ENCODE data around the gene HEY2.

Gene HEY2

GRCh38 chr6:125791151-125791819 is 41.9 kb downstream of the HEY2 start:
- peak overlapping the region; percentile 90 for H3K4me3 ChIP-seq (ENCODE audit: low read length)
- H3K36me3 ChIP-seq (ENCODE audit: control insufficient read depth, insufficient read depth, low read length, severe bottlenecking) = no peaks in the 10 kb centered on the region
- DNase-seq (ENCODE audit: low read depth) = peak; percentile 76
- H3K4me1 ChIP-seq (ENCODE audit: control insufficient read depth, insufficient read depth, low read length) = peaks cover 69% of the 10 kb centered on the region
- H3K27me3 ChIP-seq (replicated peaks; ENCODE audit: control insufficient read depth, insufficient read depth, low read length) = no peaks in the 10 kb centered on the region
- H3K9ac ChIP-seq (ENCODE audit: low read length) = peak overlapping the region; percentile 97
- no peaks in the 10 kb centered on the region for H3K9me3 ChIP-seq (ENCODE audit: control insufficient read depth, low read length)

DNA sequence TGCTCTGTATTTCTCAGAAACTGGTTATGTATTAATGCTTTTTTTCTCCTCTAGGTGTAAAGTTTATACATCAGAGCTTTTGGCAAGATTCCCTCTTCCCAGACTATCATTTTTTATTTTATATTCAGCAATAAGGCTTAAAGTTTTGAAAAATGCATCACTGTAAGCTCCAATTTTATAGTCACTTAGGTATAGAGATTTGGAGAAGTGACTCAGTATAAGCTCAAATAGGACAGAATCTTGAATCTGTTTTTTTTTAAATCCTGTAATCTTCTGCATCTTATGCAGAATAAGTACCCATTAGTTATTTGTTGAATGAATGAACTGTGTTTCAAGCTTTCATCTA is 42.4 kb downstream of the HEY2 start:
- Histone ChIP-seq H3K36me3 (ENCODE audit: control insufficient read depth, insufficient read depth, low read length, severe bottlenecking) (peaks cover under 1% of the 10 kb centered on the region), H3K4me3 (ENCODE audit: low read length) (peak overlapping the region; percentile 90), H3K4me1 (ENCODE audit: control insufficient read depth, insufficient read depth, low read length) (peaks cover 69% of the 10 kb centered on the region), H3K27me3 (replicated peaks; ENCODE audit: control insufficient read depth, insufficient read depth, low read length) (no peaks in the 10 kb centered on the region), H3K9ac (ENCODE audit: low read length) (peak overlapping the region; percentile 97), H3K9me3 (ENCODE audit: control insufficient read depth, low read length) (no peaks in the 10 kb centered on the region)
- no peak for DNase-seq (ENCODE audit: low read depth)

- no peak for DNase-seq (ENCODE audit: low read depth)
- Histone ChIP-seq H3K4me1 (ENCODE audit: control insufficient read depth, insufficient read depth, low read length) (peaks cover 72% of the 10 kb centered on the region), H3K27me3 (replicated peaks; ENCODE audit: control insufficient read depth, insufficient read depth, low read length) (no peaks in the 10 kb centered on the region), H3K9me3 (ENCODE audit: control insufficient read depth, low read length) (no peaks in the 10 kb centered on the region), H3K36me3 (ENCODE audit: control insufficient read depth, insufficient read depth, low read length, severe bottlenecking) (peaks cover 5% of the 10 kb centered on the region), H3K4me3 (ENCODE audit: low read length) (peak overlapping the region; percentile 90), H3K9ac (ENCODE audit: low read length) (peak overlapping the region; percentile 97)
These were observed 42.7 kb downstream of the HEY2 start for GRCh38 chr6:125792172-125792571.

DNA sequence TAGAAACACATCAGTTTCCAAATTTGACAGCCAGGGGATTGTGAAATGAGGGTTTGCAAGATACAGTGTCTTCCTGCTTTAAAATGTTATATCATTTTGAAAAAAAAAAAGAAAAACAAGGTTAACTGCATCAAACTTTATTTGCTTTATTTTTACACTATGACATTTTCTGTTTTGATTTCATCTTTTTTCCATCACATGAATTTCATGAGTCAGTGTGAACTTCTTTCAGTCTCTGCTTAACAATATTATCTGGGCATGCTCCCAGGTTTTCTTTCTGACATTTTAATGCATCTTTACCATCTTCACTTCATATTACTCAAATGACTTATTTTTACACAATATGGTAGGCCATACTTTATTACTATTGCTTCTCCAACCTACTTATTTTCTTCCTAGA is 43.2 kb downstream of the HEY2 start:
- Histone ChIP-seq H3K4me3 (ENCODE audit: low read length) (peak overlapping the region; percentile 90), H3K4me1 (ENCODE audit: control insufficient read depth, insufficient read depth, low read length) (peaks cover 72% of the 10 kb centered on the region), H3K27me3 (replicated peaks; ENCODE audit: control insufficient read depth, insufficient read depth, low read length) (no peaks in the 10 kb centered on the region), H3K9ac (ENCODE audit: low read length) (peak overlapping the region; percentile 97), H3K9me3 (ENCODE audit: control insufficient read depth, low read length) (no peaks in the 10 kb centered on the region), H3K36me3 (ENCODE audit: control insufficient read depth, insufficient read depth, low read length, severe bottlenecking) (peaks cover 9% of the 10 kb centered on the region)
- DNase-seq (ENCODE audit: low read depth) = peak; percentile 75

DNA sequence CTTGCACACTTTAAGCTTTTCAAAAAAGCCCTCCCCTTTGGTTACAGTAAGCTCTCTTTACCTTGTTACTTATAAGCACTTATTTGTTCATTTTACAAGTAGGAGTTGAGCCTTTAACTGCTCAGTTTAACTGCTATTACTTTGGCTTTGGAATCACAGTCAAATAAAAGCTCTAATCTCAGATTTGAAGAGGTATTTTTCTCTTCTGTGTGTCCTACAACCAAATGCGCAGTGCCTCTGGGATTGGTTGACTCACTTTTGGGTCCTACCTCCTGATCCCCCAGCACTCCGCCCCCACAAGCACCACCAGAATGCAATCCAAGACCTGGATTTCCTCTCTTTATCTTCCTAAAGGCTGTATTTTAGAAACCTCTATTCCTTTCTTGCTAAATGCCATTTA is 43.8 kb downstream of the HEY2 start:
- H3K4me3 ChIP-seq (ENCODE audit: low read length) = peak overlapping the region; percentile 90
- no peaks in the 10 kb centered on the region for H3K9me3 ChIP-seq (ENCODE audit: control insufficient read depth, low read length)
- peaks cover 67% of the 10 kb centered on the region for H3K4me1 ChIP-seq (ENCODE audit: control insufficient read depth, insufficient read depth, low read length)
- peaks cover 14% of the 10 kb centered on the region for H3K36me3 ChIP-seq (ENCODE audit: control insufficient read depth, insufficient read depth, low read length, severe bottlenecking)
- no peaks in the 10 kb centered on the region for H3K27me3 ChIP-seq (replicated peaks; ENCODE audit: control insufficient read depth, insufficient read depth, low read length)
- DNase-seq (ENCODE audit: low read depth) = peak; percentile 53
- peak overlapping the region; percentile 97 for H3K9ac ChIP-seq (ENCODE audit: low read length)

- Histone ChIP-seq H3K4me1 (ENCODE audit: control insufficient read depth, insufficient read depth, low read length) (peaks cover 64% of the 10 kb centered on the region), H3K4me3 (ENCODE audit: low read length) (peak overlapping the region; percentile 90), H3K9me3 (ENCODE audit: control insufficient read depth, low read length) (no peaks in the 10 kb centered on the region), H3K9ac (ENCODE audit: low read length) (peak overlapping the region; percentile 97), H3K27me3 (replicated peaks; ENCODE audit: control insufficient read depth, insufficient read depth, low read length) (no peaks in the 10 kb centered on the region), H3K36me3 (ENCODE audit: control insufficient read depth, insufficient read depth, low read length, severe bottlenecking) (peaks cover 14% of the 10 kb centered on the region)
- DNase-seq (ENCODE audit: low read depth) = peak; percentile 68
These were observed 44.4 kb downstream of the HEY2 start for GRCh38 chr6:125793863-125794262.

- peak overlapping the region; percentile 90 for H3K4me3 ChIP-seq (ENCODE audit: low read length)
- H3K4me1 ChIP-seq (ENCODE audit: control insufficient read depth, insufficient read depth, low read length) = peaks cover 60% of the 10 kb centered on the region
- no peaks in the 10 kb centered on the region for H3K27me3 ChIP-seq (replicated peaks; ENCODE audit: control insufficient read depth, insufficient read depth, low read length)
- no peaks in the 10 kb centered on the region for H3K9me3 ChIP-seq (ENCODE audit: control insufficient read depth, low read length)
- DNase-seq (ENCODE audit: low read depth) = peak; percentile 82
- peak overlapping the region; percentile 97 for H3K9ac ChIP-seq (ENCODE audit: low read length)
- H3K36me3 ChIP-seq (ENCODE audit: control insufficient read depth, insufficient read depth, low read length, severe bottlenecking) = peaks cover 20% of the 10 kb centered on the region
These were observed 45.1 kb downstream of the HEY2 start for GRCh38 chr6:125794342-125795137.

DNA sequence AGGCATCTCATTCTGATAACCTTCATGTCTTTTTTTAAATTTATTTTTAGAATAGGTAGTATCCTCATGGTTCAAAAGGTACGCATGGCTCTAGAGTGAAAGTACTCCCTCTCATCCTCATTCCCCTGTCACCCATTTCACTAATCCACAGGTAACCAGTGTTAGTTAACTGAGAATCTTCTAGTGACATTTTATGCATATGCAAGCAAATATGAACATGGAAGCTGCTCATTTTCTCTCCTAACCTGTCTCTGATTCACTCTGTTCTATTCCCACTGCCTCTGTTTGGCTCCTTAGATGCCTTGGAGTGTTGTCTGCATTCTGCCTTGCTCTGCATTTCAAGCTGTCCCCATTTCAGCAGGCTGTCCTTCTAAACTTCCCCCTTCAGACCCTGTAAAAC is 45.9 kb downstream of the HEY2 start:
- H3K27me3 ChIP-seq (replicated peaks; ENCODE audit: control insufficient read depth, insufficient read depth, low read length) = no peaks in the 10 kb centered on the region
- H3K4me1 ChIP-seq (ENCODE audit: control insufficient read depth, insufficient read depth, low read length) = peaks cover 53% of the 10 kb centered on the region
- H3K4me3 ChIP-seq (ENCODE audit: low read length) = no peak overlapping the region
- DNase-seq (ENCODE audit: low read depth) = no peak
- H3K36me3 ChIP-seq (ENCODE audit: control insufficient read depth, insufficient read depth, low read length, severe bottlenecking) = peaks cover 26% of the 10 kb centered on the region
- no peak overlapping the region for H3K9ac ChIP-seq (ENCODE audit: low read length)
- H3K9me3 ChIP-seq (ENCODE audit: control insufficient read depth, low read length) = no peaks in the 10 kb centered on the region

DNA sequence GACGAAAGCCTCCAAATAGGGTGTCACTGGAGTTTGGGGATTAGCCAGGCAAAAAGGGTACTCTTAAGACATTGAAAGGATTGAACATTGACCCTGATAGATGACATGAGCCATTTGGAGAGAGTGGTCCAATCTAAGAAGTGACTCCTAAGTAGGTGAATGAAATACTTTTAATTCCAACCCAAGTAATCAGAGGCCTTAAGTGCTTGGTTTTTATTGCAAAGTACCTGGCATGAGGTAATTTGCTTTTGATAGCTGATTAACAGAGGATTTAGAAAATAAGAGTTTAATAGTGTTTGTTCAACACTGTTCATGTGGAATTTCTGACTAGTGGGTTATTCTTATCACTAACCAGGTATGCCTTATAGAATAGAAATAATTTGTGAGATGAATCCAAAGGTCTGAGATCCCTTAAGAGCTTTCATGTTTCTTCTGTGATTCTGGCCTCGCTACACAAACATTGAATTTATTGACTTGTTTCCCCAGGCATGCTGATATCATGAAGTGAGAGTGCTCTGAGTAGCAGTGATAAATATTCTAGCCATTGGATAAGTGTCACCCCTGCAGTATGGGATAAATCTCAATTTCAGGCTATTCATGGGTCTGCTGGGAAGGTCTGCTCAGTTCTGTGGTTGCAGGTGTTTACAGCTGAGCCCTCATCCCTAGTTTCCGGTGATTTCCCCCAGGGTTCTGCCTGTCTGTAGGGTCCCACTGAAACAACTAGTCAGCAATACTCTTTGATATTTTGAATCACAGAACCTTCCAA is 47.9 kb downstream of the HEY2 start:
- no peak overlapping the region for H3K4me3 ChIP-seq (ENCODE audit: low read length)
- no peaks in the 10 kb centered on the region for H3K27me3 ChIP-seq (replicated peaks; ENCODE audit: control insufficient read depth, insufficient read depth, low read length)
- DNase-seq (ENCODE audit: low read depth) = no peak
- no peak overlapping the region for H3K9ac ChIP-seq (ENCODE audit: low read length)
- no peaks in the 10 kb centered on the region for H3K9me3 ChIP-seq (ENCODE audit: control insufficient read depth, low read length)
- peaks cover 38% of the 10 kb centered on the region for H3K36me3 ChIP-seq (ENCODE audit: control insufficient read depth, insufficient read depth, low read length, severe bottlenecking)
- H3K4me1 ChIP-seq (ENCODE audit: control insufficient read depth, insufficient read depth, low read length) = peaks cover 47% of the 10 kb centered on the region

- H3K27me3 ChIP-seq (replicated peaks; ENCODE audit: control insufficient read depth, insufficient read depth, low read length) = no peaks in the 10 kb centered on the region
- peaks cover 45% of the 10 kb centered on the region for H3K36me3 ChIP-seq (ENCODE audit: control insufficient read depth, insufficient read depth, low read length, severe bottlenecking)
- H3K9ac ChIP-seq (ENCODE audit: low read length) = no peak overlapping the region
- no peaks in the 10 kb centered on the region for H3K9me3 ChIP-seq (ENCODE audit: control insufficient read depth, low read length)
- no peak for DNase-seq (ENCODE audit: low read depth)
- H3K4me1 ChIP-seq (ENCODE audit: control insufficient read depth, insufficient read depth, low read length) = peaks cover 40% of the 10 kb centered on the region
- no peak overlapping the region for H3K4me3 ChIP-seq (ENCODE audit: low read length)
These were observed 48.5 kb downstream of the HEY2 start for GRCh38 chr6:125797886-125798444.

Measured in adipocyte (in vitro differentiated cells).